A549 (cell line): ENCODE results near the gene CFH.

Source experiments
- EHMT2 ChIP-seq: fragments of 200-600 bp; sonication (generic); IDR thresholded peaks from 2 replicates; pipeline ENCODE4 v1.6.1; 2016; ENCODE audit warnings: antibody characterized with exemption, low read depth, mild to moderate bottlenecking, moderate library complexity
- MAFK ChIP-seq: fragments of 450-650 bp; IDR thresholded peaks from 2 replicates; pipeline ENCODE4 v1.6.1; 2014; ENCODE audit not compliant: partially characterized antibody
- MYC ChIP-seq: IDR thresholded peaks from 2 replicates; pipeline ENCODE4 v1.6.1; 2012; ENCODE audit warnings: mild to moderate bottlenecking, inconsistent platforms, low read length, improper control_type of control experiment, borderline replicate concordance
- POLR2A ChIP-seq: IDR thresholded peaks from 2 replicates; pipeline ENCODE4 v1.6.1; 2012; ENCODE audit warnings: mild to moderate bottlenecking, low read length
- RAD21 ChIP-seq, 2 experiments: fragments of >200 bp in 1 of 2; sonication (Bioruptor Twin) in 1 of 2; formaldehyde crosslinking in 1 of 2; IDR thresholded peaks in 1 of 2; conservative IDR thresholded peaks in 1 of 2; 2 replicates in 1 of 2; 3 replicates in 1 of 2; pipeline ENCODE4 v1.6.1; 2012 to 2018; ENCODE audit warnings: inconsistent platforms in 1 of 2
- TF ChIP-seq, protein P1 (sequence below): fragments of >200 bp; sonication (Bioruptor Twin); formaldehyde crosslinking; IDR thresholded peaks from 3 replicates; pipeline ENCODE4 v1.5.1; 2016

DNA sequence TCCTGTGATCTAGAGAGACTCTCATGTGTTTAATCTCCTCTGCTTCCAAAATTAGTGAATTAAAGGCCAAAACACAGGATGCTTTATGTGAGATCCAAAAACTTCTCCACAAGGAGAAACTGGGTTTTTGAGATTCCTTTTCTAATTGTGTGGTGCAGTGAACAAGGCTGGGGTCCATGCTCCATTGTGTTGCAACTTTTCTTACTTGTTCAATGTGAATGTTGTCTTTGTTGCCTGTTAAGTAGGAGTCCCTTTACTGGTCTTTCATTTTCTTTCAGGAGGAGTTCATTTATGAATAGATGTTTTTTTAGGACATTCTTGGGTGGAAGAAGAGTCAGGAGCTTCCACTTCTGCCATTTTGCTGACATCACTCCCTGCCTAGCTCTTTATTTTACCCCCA is 82.2 kb downstream of the CFH start:
- no peak for TF ChIP-seq POLR2A
- no peak for TF ChIP-seq MAFK
- no peak for TF ChIP-seq MYC
- no peak for TF ChIP-seq RAD21 (conservative IDR thresholded peaks at IDR 0.05 in 1 of 2, IDR thresholded peaks at IDR 0.05 in 1 of 2)
- TF ChIP-seq, protein P1, sequence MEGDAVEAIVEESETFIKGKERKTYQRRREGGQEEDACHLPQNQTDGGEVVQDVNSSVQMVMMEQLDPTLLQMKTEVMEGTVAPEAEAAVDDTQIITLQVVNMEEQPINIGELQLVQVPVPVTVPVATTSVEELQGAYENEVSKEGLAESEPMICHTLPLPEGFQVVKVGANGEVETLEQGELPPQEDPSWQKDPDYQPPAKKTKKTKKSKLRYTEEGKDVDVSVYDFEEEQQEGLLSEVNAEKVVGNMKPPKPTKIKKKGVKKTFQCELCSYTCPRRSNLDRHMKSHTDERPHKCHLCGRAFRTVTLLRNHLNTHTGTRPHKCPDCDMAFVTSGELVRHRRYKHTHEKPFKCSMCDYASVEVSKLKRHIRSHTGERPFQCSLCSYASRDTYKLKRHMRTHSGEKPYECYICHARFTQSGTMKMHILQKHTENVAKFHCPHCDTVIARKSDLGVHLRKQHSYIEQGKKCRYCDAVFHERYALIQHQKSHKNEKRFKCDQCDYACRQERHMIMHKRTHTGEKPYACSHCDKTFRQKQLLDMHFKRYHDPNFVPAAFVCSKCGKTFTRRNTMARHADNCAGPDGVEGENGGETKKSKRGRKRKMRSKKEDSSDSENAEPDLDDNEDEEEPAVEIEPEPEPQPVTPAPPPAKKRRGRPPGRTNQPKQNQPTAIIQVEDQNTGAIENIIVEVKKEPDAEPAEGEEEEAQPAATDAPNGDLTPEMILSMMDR = no peak
- no peak for TF ChIP-seq EHMT2
